ENCODE data around the gene GRAMD1B. TPM values are rescaled to one million over a fixed set of nuclear protein-coding genes. Genes with fewer than 3 reads are reported as not detected.
"Not testable (repeated sequence)": the region's sequence is repeated elsewhere in the genome, so short reads cannot be mapped to it uniquely, and the experiment has no call there.

GRAMD1B gene
- total RNA-seq, 3 donors from 2014 or later = 2.0 to 10.2 (median 8.2) TPM

DNA sequence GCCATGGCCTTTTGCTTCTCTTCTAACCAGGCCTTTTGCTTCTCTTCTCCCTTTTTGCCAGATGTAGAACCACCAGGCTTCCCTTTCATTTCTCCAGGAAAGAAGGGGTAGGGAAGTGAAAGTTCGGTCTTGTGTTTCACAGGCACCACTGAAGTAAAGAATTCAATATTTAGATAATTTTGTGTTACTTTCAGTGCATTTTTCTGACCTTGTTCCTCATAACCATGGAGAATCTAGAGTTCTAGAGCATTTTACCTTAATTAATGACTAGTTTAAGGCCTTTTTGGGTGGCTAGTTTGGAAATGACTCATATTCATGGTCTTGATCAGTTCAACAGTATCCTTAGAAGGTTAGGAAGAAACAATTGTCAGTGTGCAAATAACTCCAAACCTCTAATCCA, 22.7 kb downstream of the GRAMD1B start:
- no peaks in the 10 kb centered on the region for H3K36me3 ChIP-seq
- no peaks in the 10 kb centered on the region for H3K4me1 ChIP-seq
- no peak overlapping the region for H3K4me3 ChIP-seq
- no peak overlapping the region for H3K27ac ChIP-seq
- DNase-seq (ENCODE audit: low spot score in 2 of 2) = no peak
- TF ChIP-seq POLR2A (IDR thresholded peaks at IDR 0.05) (no peak), POLR2AphosphoS5 (IDR thresholded peaks at IDR 0.05) (no peak)
- TF ChIP-seq, protein P1, sequence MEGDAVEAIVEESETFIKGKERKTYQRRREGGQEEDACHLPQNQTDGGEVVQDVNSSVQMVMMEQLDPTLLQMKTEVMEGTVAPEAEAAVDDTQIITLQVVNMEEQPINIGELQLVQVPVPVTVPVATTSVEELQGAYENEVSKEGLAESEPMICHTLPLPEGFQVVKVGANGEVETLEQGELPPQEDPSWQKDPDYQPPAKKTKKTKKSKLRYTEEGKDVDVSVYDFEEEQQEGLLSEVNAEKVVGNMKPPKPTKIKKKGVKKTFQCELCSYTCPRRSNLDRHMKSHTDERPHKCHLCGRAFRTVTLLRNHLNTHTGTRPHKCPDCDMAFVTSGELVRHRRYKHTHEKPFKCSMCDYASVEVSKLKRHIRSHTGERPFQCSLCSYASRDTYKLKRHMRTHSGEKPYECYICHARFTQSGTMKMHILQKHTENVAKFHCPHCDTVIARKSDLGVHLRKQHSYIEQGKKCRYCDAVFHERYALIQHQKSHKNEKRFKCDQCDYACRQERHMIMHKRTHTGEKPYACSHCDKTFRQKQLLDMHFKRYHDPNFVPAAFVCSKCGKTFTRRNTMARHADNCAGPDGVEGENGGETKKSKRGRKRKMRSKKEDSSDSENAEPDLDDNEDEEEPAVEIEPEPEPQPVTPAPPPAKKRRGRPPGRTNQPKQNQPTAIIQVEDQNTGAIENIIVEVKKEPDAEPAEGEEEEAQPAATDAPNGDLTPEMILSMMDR (IDR thresholded peaks at IDR 0.05) = no peak
- no peaks in the 10 kb centered on the region for H3K27me3 ChIP-seq
- H3K9me3 ChIP-seq = no peaks in the 10 kb centered on the region
- intact Hi-C loops (cut with DNase I; ENCODE audit: low total_unique reads) = no loop called here

DNA sequence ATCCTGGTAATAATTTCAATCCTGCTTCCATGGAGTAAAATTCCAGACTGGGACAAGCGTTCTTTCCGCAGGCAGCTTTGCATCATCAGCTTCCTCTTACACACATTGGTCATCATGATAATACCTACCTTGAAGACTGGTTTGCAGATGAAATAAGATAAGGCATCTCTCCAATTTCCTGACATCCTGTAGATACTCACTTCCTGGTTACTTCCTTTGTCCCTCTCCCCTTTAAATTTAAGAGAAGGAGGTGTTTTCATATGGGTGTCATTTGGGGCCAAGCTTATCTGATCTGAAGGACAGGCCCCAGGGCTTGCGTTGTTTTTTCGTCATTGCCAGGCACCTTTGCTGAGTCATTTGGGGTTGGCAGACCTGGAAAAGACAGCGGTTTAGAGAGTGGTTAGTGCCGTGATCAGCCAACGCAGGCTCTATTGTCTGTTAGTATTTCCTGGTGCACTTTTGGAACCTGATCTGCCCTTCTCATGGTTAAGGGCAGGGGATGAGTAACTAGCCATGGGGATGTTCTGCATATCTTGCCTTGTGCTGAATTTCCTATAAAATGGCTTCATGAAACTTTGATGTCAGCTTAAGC, 24.1 kb downstream of the GRAMD1B start:
- H3K27me3 ChIP-seq = no peaks in the 10 kb centered on the region
- H3K4me1 ChIP-seq = no peaks in the 10 kb centered on the region
- DNase-seq (ENCODE audit: low spot score in 2 of 2) = peak in 1 of 2 donors; percentile 60
- H3K4me3 ChIP-seq = no peak overlapping the region
- intact Hi-C loops (cut with DNase I; ENCODE audit: low total_unique reads) = no loop called here
- peak overlapping the region; percentile 48 to 61 for H3K27ac ChIP-seq
- TF ChIP-seq, protein P1 (IDR thresholded peaks at IDR 0.05) = no peak
- no peak for TF ChIP-seq POLR2A (IDR thresholded peaks at IDR 0.05)
- no peaks in the 10 kb centered on the region for H3K36me3 ChIP-seq
- H3K9me3 ChIP-seq = no peaks in the 10 kb centered on the region

DNA sequence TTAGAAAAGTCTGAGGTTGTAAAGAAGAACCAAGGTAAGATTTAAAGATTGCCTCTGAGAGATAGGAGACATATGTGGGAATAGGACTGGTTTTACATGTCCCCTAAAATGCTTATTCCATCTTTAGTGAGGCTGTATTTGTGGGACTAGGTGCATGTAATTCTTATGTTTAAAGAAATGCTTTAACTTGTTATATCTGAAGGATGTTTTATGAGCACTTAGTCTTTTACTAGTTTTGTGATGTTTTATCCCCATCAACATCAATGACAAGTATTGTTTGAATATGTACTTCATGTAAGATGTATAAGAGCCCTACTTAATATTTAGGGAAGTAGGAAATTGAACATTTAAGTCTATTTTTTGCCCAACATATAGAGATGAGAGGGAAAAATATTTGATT, 24.7 kb downstream of the GRAMD1B start:
- no peaks in the 10 kb centered on the region for H3K36me3 ChIP-seq
- H3K4me1 ChIP-seq = no peaks in the 10 kb centered on the region
- TF ChIP-seq, protein P1 (IDR thresholded peaks at IDR 0.05) = no peak
- no peak for TF ChIP-seq POLR2A (IDR thresholded peaks at IDR 0.05)
- TF ChIP-seq POLR2AphosphoS5 (IDR thresholded peaks at IDR 0.05) = no peak
- H3K9me3 ChIP-seq = no peaks in the 10 kb centered on the region
- H3K27me3 ChIP-seq = no peaks in the 10 kb centered on the region
- no peak for DNase-seq (ENCODE audit: low spot score in 2 of 2)
- peak overlapping the region; percentile 48 to 61 for H3K27ac ChIP-seq
- intact Hi-C loops (cut with DNase I; ENCODE audit: low total_unique reads) = no loop called here
- H3K4me3 ChIP-seq = no peak overlapping the region

DNA sequence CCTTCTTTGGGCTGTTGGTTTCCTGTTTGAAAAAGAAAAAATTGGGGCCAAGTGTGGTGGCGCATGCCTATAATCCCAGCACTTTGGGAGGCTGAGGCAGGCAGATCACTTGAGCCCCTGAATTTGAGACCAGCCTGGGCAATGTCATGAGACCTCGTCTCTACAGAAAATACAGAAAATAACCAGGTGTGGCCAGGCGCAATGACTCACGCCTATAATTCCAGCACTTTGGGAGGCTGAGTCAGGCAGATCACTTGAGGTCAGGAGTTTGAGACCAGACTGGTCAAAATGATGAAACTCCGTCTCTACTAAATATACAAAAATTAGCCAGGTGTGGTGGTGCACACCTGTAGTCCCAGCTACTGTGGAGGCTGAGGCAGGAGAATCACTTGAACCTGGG, 26.4 kb downstream of the GRAMD1B start:
- H3K27me3 ChIP-seq; H3K4me3 ChIP-seq; H3K27ac ChIP-seq; DNase-seq (ENCODE audit: low spot score in 2 of 2); H3K9me3 ChIP-seq; H3K36me3 ChIP-seq; intact Hi-C loops (cut with DNase I; ENCODE audit: low total_unique reads); H3K4me1 ChIP-seq: not testable (repeated sequence)

DNA sequence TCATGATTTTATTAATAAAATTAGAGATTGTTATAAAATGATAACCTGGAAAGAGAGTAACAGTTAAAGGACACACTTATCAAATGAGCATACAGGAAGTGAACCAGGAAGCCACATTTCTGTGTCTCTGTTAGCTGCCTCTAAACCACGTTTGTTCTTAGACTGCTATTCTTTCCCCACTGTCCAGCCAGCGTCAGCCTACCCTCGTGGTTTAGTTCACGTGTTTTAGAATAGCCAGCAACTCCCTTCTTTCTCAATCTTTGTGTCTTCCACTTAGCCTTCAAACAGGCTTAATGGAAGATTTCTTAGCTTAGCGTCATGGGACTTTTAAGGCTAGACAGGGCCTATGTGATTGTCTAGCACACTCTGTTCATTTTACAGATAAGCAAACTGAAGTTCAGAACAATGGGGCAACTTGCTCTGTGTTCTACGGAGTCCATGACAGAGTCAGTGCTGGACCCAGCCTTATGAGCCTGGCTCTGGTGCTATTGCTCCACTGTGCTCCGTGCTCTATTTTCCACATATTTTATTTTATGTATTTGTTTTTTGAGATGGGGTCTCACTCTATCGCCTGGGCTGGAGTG, 27.2 kb downstream of the GRAMD1B start:
- DNase-seq (ENCODE audit: low spot score in 2 of 2) = no peak
- Histone ChIP-seq H3K27me3 (no peaks in the 10 kb centered on the region), H3K4me1 (no peaks in the 10 kb centered on the region), H3K4me3 (no peak overlapping the region), H3K36me3 (no peaks in the 10 kb centered on the region), H3K9me3 (no peaks in the 10 kb centered on the region), H3K27ac (peak overlapping the region in 1 of 2 donors; percentile 48)
- intact Hi-C loops (cut with DNase I; ENCODE audit: low total_unique reads) = no loop called here
- no peak for TF ChIP-seq POLR2AphosphoS5 (IDR thresholded peaks at IDR 0.05)
- TF ChIP-seq, protein P1 (IDR thresholded peaks at IDR 0.05) = no peak
- no peak for TF ChIP-seq POLR2A (IDR thresholded peaks at IDR 0.05)

Measured in breast epithelium (tissue), 4 donors.